H9 (cell line): Measurements from ENCODE around the gene EIF2B5. TPM values are rescaled to one million over a fixed set of nuclear protein-coding genes. Genes with fewer than 3 reads are reported as not detected.

Source experiments
- DNase-seq: peaks from one replicate; pipeline ENCODE4 v3.0.0-alpha.2; 2017
- H2AFZ ChIP-seq: one replicate; pipeline ENCODE4 v1.6.1; 2013; ENCODE audit warnings: mild to moderate bottlenecking, low read length, control low read depth, moderate library complexity
- H2AK5ac ChIP-seq: 2 replicates; pipeline ENCODE4 v1.6.1; 2013; ENCODE audit warnings: low read length, control low read depth, mixed read lengths; ENCODE audit not compliant: insufficient read length
- H2BK120ac ChIP-seq: one replicate; pipeline ENCODE4 v1.6.1; 2013; ENCODE audit warnings: low read depth, mild to moderate bottlenecking, low read length, control low read depth, inconsistent platforms; ENCODE audit not compliant: poor library complexity, severe bottlenecking
- H2BK12ac ChIP-seq: 2 replicates; pipeline ENCODE4 v1.6.1; 2013; ENCODE audit warnings: low read length, control low read depth, mixed read lengths, low read depth; ENCODE audit not compliant: insufficient read length
- H2BK15ac ChIP-seq: 2 replicates; pipeline ENCODE4 v1.6.1; 2013; ENCODE audit warnings: low read depth, low read length, control low read depth
- H2BK20ac ChIP-seq: one replicate; pipeline ENCODE4 v1.6.1; 2013; ENCODE audit warnings: low read depth, mild to moderate bottlenecking, low read length, control low read depth, inconsistent platforms; ENCODE audit not compliant: poor library complexity, severe bottlenecking
- H2BK5ac ChIP-seq: 2 replicates; pipeline ENCODE4 v1.6.1; 2013; ENCODE audit warnings: low read length, control low read depth, mixed read lengths; ENCODE audit not compliant: insufficient read length
- H3K14ac ChIP-seq: 2 replicates; pipeline ENCODE4 v1.6.1; 2013; ENCODE audit warnings: low read length, control low read depth; ENCODE audit not compliant: insufficient read depth
- H3K18ac ChIP-seq: 2 replicates; pipeline ENCODE4 v1.6.1; 2013; ENCODE audit warnings: low read depth, mild to moderate bottlenecking, mixed read lengths, low read length, control low read depth; ENCODE audit not compliant: insufficient read length
- H3K23ac ChIP-seq: 2 replicates; pipeline ENCODE4 v1.6.1; 2013; ENCODE audit warnings: low read length, control low read depth, mixed read lengths, low read depth; ENCODE audit not compliant: insufficient read length
- H3K23me2 ChIP-seq: 2 replicates; pipeline ENCODE4 v1.6.1; 2013; ENCODE audit warnings: low read depth, mild to moderate bottlenecking, mixed read lengths, low read length, control low read depth; ENCODE audit not compliant: insufficient read length, poor library complexity, severe bottlenecking
- H3K27ac ChIP-seq: 2 replicates; pipeline ENCODE4 v1.5.1; 2013; ENCODE audit warnings: low read length, control low read depth, mixed read lengths, low read depth; ENCODE audit not compliant: insufficient read length
- H3K27me3 ChIP-seq: 2 replicates; pipeline ENCODE4 v1.6.1; 2013; ENCODE audit warnings: low read length, control low read depth, inconsistent platforms; ENCODE audit not compliant: insufficient read depth
- H3K4ac ChIP-seq: 2 replicates; pipeline ENCODE4 v1.6.1; 2013; ENCODE audit warnings: low read depth, mild to moderate bottlenecking, control low read depth, inconsistent platforms, low read length, moderate library complexity
- H3K4me1 ChIP-seq: 2 replicates; pipeline ENCODE4 v1.6.1; 2013; ENCODE audit warnings: low read length, control low read depth, inconsistent platforms; ENCODE audit not compliant: insufficient read depth
- H3K4me2 ChIP-seq: 2 replicates; pipeline ENCODE4 v1.6.1; 2013; ENCODE audit warnings: low read length, control low read depth, mixed read lengths; ENCODE audit not compliant: insufficient read length, insufficient read depth
- H3K56ac ChIP-seq: 2 replicates; pipeline ENCODE4 v1.6.1; 2013; ENCODE audit warnings: low read depth, mild to moderate bottlenecking, mixed read lengths, low read length, control low read depth; ENCODE audit not compliant: insufficient read length
- H3K79me1 ChIP-seq: 2 replicates; pipeline ENCODE4 v1.6.1; 2013; ENCODE audit warnings: low read depth, mild to moderate bottlenecking, moderate library complexity, low read length, control low read depth, inconsistent platforms; ENCODE audit not compliant: insufficient read depth, poor library complexity, severe bottlenecking
- H3K79me2 ChIP-seq: 2 replicates; pipeline ENCODE4 v1.6.1; 2013; ENCODE audit warnings: low read length, control low read depth, inconsistent platforms; ENCODE audit not compliant: insufficient read depth
- H3K9ac ChIP-seq: 2 replicates; pipeline ENCODE4 v1.6.1; 2013; ENCODE audit warnings: low read length, control low read depth, mixed read lengths; ENCODE audit not compliant: insufficient read length; ENCODE audit errors: extremely low read depth
- H3K9me3 ChIP-seq: one replicate; pipeline ENCODE4 v1.6.1; 2013; ENCODE audit warnings: low read depth, low read length, inconsistent platforms; ENCODE audit not compliant: control insufficient read depth
- H3T11ph ChIP-seq: one replicate; pipeline ENCODE4 v1.6.1; 2013; ENCODE audit warnings: mild to moderate bottlenecking, low read length, control low read depth, inconsistent platforms
- H4K20me1 ChIP-seq: one replicate; pipeline ENCODE4 v1.6.1; 2013; ENCODE audit not compliant: control insufficient read depth, insufficient read length, insufficient read depth
- H4K5ac ChIP-seq: 2 replicates; pipeline ENCODE4 v1.6.1; 2013; ENCODE audit warnings: low read depth, mild to moderate bottlenecking, mixed read lengths, low read length, control low read depth; ENCODE audit not compliant: insufficient read length
- H4K8ac ChIP-seq: replicated peaks from 2 replicates; pipeline ENCODE4 v1.6.1; 2013; ENCODE audit warnings: low read length, control low read depth, mixed read lengths, low read depth; ENCODE audit not compliant: insufficient read length
- H4K91ac ChIP-seq: 2 replicates; pipeline ENCODE4 v1.6.1; 2013; ENCODE audit warnings: low read depth, mild to moderate bottlenecking, moderate library complexity, mixed read lengths, low read length, control low read depth; ENCODE audit not compliant: insufficient read length
- H3K27ac Mint-ChIP-seq, 3 experiments: 2 replicates in 2 of 3; 3 replicates in 1 of 3; pipeline ENCODE4 v1.8.0; 2020 to 2021; ENCODE audit warnings: mixed read lengths in 3 of 3, mild to moderate bottlenecking in 1 of 3, moderate library complexity in 1 of 3
- H3K27me3 Mint-ChIP-seq: 2 replicates; pipeline ENCODE4 v1.8.0; 2021; ENCODE audit warnings: low read depth, mild to moderate bottlenecking, moderate library complexity, mixed read lengths
- H3K36me3 Mint-ChIP-seq, 3 experiments: 2 replicates in 2 of 3; 3 replicates in 1 of 3; pipeline ENCODE4 v1.8.0; 2020 to 2021; ENCODE audit warnings: low read depth in 3 of 3, mixed read lengths in 3 of 3; ENCODE audit not compliant: insufficient read depth in 1 of 3
- H3K4me1 Mint-ChIP-seq, 2 experiments: 2 replicates each; pipeline ENCODE4 v1.8.0; 2020; ENCODE audit warnings: mixed read lengths in 2 of 2
- H3K4me3 Mint-ChIP-seq, 2 experiments: 2 replicates in 1 of 2; 3 replicates in 1 of 2; pipeline ENCODE4 v1.8.0; 2020 to 2021; ENCODE audit warnings: mild to moderate bottlenecking in 2 of 2, mixed read lengths in 2 of 2, moderate library complexity in 1 of 2
- H3K9me3 Mint-ChIP-seq, 2 experiments: 2 replicates in 1 of 2; 3 replicates in 1 of 2; pipeline ENCODE4 v1.8.0; 2020; ENCODE audit warnings: mild to moderate bottlenecking in 2 of 2, mixed read lengths in 2 of 2, moderate library complexity in 1 of 2
- CTCF ChIP-seq: fragments of 200-600 bp; sonication (generic); conservative IDR thresholded peaks from 3 replicates; pipeline ENCODE4 v1.8.0; 2021; ENCODE audit warnings: antibody characterized with exemption, mild to moderate bottlenecking
- WGBS: extraction: QIAGEN DNeasy Blood & Tissue Kit; methylation state at CpG from one replicate; pipeline ENCODE4 v1.1.7; 2013; ENCODE audit warnings: missing lambda C conversion rate, low lambda C conversion rate, mixed read lengths; ENCODE audit not compliant: insufficient read length; ENCODE audit errors: extremely low coverage; 5-methylcytosine and 5-hydroxymethylcytosine counted together
- total RNA-seq: library from RNA; stranded (reverse); gene quantifications from 2 replicates; pipeline ENCODE4 v1.2.1, GENCODE V29; 2021

Gene EIF2B5
- total RNA-seq, 1 experiment from 2014 or later: 42.0 TPM

- no peak overlapping the region for H4K91ac ChIP-seq
- H3K23me2 ChIP-seq: peaks cover 6% of the 10 kb centered on the region
- H3K4me1 Mint-ChIP-seq: peaks cover 11 to 21% of the 10 kb centered on the region in 2 experiments
- H3K27ac ChIP-seq: no peak overlapping the region
- peak overlapping the region; percentile 93 to 99 for H3K4me3 Mint-ChIP-seq
- DNase-seq: peak; percentile 41
- no peak overlapping the region for H2BK20ac ChIP-seq
- H3K9me3 Mint-ChIP-seq: no peaks in the 10 kb centered on the region; a peak in 1 of 5 replicates
- no peak overlapping the region for H3K4ac ChIP-seq
- no peak overlapping the region for H2BK5ac ChIP-seq
- no peak overlapping the region for H3T11ph ChIP-seq
- no peak overlapping the region for H4K8ac ChIP-seq
- peaks cover 3% of the 10 kb centered on the region for H3K79me1 ChIP-seq
- no peak overlapping the region for H2BK15ac ChIP-seq
- H3K36me3 Mint-ChIP-seq: peaks cover 4 to 12% (median 4%) of the 10 kb centered on the region in 3 experiments; a peak in 6 of 7 replicates
- no peak overlapping the region for H2BK120ac ChIP-seq
- peak overlapping the region; percentile 75 for H3K9ac ChIP-seq
- no peak overlapping the region for H3K56ac ChIP-seq
- no peaks in the 10 kb centered on the region; the same call in 1 of the 2 replicates for H3K4me1 ChIP-seq
- H2AK5ac ChIP-seq: no peak overlapping the region
- no peak overlapping the region for H4K5ac ChIP-seq
- H2AFZ ChIP-seq: no peak overlapping the region
- no peaks in the 10 kb centered on the region for H4K20me1 ChIP-seq
- H2BK12ac ChIP-seq: no peak overlapping the region
- no peak overlapping the region for H3K18ac ChIP-seq
- no peak overlapping the region for H3K23ac ChIP-seq
- peak overlapping the region; percentile 91 to 96 (median 93); a peak in 5 of 7 replicates for H3K27ac Mint-ChIP-seq
- H3K4me2 ChIP-seq: peak overlapping the region; percentile 75
- H3K27me3 ChIP-seq: no peaks in the 10 kb centered on the region
- H3K79me2 ChIP-seq: peaks cover 23% of the 10 kb centered on the region; the same call in 1 of the 2 replicates
- TF ChIP-seq CTCF: no peak
- H3K14ac ChIP-seq: no peak overlapping the region
- no CpG with 5 or more reads among the region's 6 CpGs for WGBS
- no peaks in the 10 kb centered on the region for H3K27me3 Mint-ChIP-seq
- no peaks in the 10 kb centered on the region for H3K9me3 ChIP-seq
Observed at GRCh38 chr3:184156522-184156955, 21.4 kb downstream of the EIF2B5 start.
